GM23248 (cell line): ENCODE results near the gene PDZK1. TPM values are rescaled to one million over a fixed set of nuclear protein-coding genes. Genes with fewer than 3 reads are reported as not detected.
"Not testable (repeated sequence)": the region's sequence is repeated elsewhere in the genome, so short reads cannot be mapped to it uniquely, and the experiment has no call there.

Source experiments
- DNase-seq: peaks from one replicate; pipeline ENCODE4 v3.0.0-alpha.2; 2015
- H2AFZ ChIP-seq: fragments of 200-600 bp; sonication (generic); 2 replicates; pipeline ENCODE4 v1.6.1; 2016; ENCODE audit warnings: antibody characterized with exemption
- H3F3A ChIP-seq: fragments of 200-600 bp; sonication (generic); 2 replicates; pipeline ENCODE4 v1.6.1; 2016; ENCODE audit warnings: mild to moderate bottlenecking, antibody characterized with exemption, mixed run types; ENCODE audit not compliant: insufficient read depth
- H3K27ac ChIP-seq: fragments of 200-600 bp; sonication (generic); 2 replicates; pipeline ENCODE4 v1.5.1; 2016; ENCODE audit warnings: mild to moderate bottlenecking
- H3K27me3 ChIP-seq: fragments of 200-600 bp; sonication (generic); replicated peaks from 2 replicates; pipeline ENCODE4 v1.6.1; 2016; ENCODE audit warnings: mild to moderate bottlenecking; ENCODE audit not compliant: insufficient read depth
- H3K36me3 ChIP-seq: fragments of 200-600 bp; sonication (generic); 2 replicates; pipeline ENCODE4 v1.6.1; 2016; ENCODE audit warnings: low read depth, mild to moderate bottlenecking
- H3K4me1 ChIP-seq: fragments of 200-600 bp; sonication (generic); 2 replicates; pipeline ENCODE4 v1.6.1; 2016; ENCODE audit warnings: mild to moderate bottlenecking; ENCODE audit not compliant: insufficient read depth
- H3K4me2 ChIP-seq: fragments of 200-600 bp; sonication (generic); one replicate; pipeline ENCODE4 v1.6.1; 2016; ENCODE audit warnings: mild to moderate bottlenecking; ENCODE audit not compliant: unreplicated experiment
- H3K4me3 ChIP-seq: fragments of 200-600 bp; sonication (generic); 2 replicates; pipeline ENCODE4 v1.5.1; 2016; ENCODE audit warnings: mild to moderate bottlenecking
- H3K79me2 ChIP-seq: fragments of 200-600 bp; sonication (generic); 2 replicates; pipeline ENCODE4 v1.6.1; 2016; ENCODE audit warnings: mild to moderate bottlenecking; ENCODE audit not compliant: insufficient read depth
- H3K9ac ChIP-seq: fragments of 200-600 bp; sonication (generic); 2 replicates; pipeline ENCODE4 v1.6.1; 2016; ENCODE audit warnings: mild to moderate bottlenecking
- H3K9me2 ChIP-seq: fragments of 200-600 bp; sonication (generic); 2 replicates; pipeline ENCODE4 v1.6.1; 2016; ENCODE audit warnings: mixed run types, mild to moderate bottlenecking, moderate library complexity; ENCODE audit not compliant: insufficient read depth
- H3K9me3 ChIP-seq: fragments of 200-600 bp; sonication (generic); one replicate; pipeline ENCODE4 v1.6.1; 2017; ENCODE audit warnings: low read depth
- H4K20me1 ChIP-seq: fragments of 200-600 bp; sonication (generic); 2 replicates; pipeline ENCODE4 v1.6.0; 2016; ENCODE audit not compliant: insufficient read depth
- EZH2 ChIP-seq: fragments of 200-600 bp; sonication (generic); IDR thresholded peaks from 2 replicates; pipeline ENCODE4 v1.6.1; 2018; ENCODE audit warnings: antibody characterized with exemption, mild to moderate bottlenecking; ENCODE audit not compliant: insufficient read depth, poor library complexity, severe bottlenecking
- EZH2phosphoT487 ChIP-seq: fragments of 200-600 bp; sonication (generic); IDR thresholded peaks from 2 replicates; pipeline ENCODE4 v1.6.1; 2018; ENCODE audit warnings: antibody characterized with exemption, moderate library complexity, mild to moderate bottlenecking, low read depth; ENCODE audit not compliant: insufficient read depth
- WGBS, 2 experiments: methylation state at CpG; one replicate each; pipeline ENCODE4 v1.1.6; 2015 to 2017; ENCODE audit warnings: low lambda C conversion rate in 2 of 2, low coverage in 1 of 2; ENCODE audit errors: missing lambda C conversion rate in 2 of 2; 5-methylcytosine and 5-hydroxymethylcytosine counted together
- in situ Hi-C: fragments of 300-500 bp; cut with MboI; formaldehyde crosslinking; loops from 2 replicates; pipeline ENCODE4 v1.15.0; 2020
- polyA plus RNA-seq: library from polyadenylated mRNA; unstranded; fragments of >200 nt; fragmentation: Nextera tagmentation; extraction: Ambion mirVana; gene quantifications from 2 replicates; pipeline ENCODE4 v1.2.1, GENCODE V29; 2016
- total RNA-seq: library from RNA; depleted of rRNA; stranded (reverse); fragments of >200 nt; shearing (Covaris generic); gene quantifications from 2 replicates; pipeline ENCODE4 v1.2.3, GENCODE V29; 2014

The PDZK1 gene
- total and polyA plus RNA-seq, 2 experiments from 2014 or later, result 0.91 to 0.97 TPM

DNA sequence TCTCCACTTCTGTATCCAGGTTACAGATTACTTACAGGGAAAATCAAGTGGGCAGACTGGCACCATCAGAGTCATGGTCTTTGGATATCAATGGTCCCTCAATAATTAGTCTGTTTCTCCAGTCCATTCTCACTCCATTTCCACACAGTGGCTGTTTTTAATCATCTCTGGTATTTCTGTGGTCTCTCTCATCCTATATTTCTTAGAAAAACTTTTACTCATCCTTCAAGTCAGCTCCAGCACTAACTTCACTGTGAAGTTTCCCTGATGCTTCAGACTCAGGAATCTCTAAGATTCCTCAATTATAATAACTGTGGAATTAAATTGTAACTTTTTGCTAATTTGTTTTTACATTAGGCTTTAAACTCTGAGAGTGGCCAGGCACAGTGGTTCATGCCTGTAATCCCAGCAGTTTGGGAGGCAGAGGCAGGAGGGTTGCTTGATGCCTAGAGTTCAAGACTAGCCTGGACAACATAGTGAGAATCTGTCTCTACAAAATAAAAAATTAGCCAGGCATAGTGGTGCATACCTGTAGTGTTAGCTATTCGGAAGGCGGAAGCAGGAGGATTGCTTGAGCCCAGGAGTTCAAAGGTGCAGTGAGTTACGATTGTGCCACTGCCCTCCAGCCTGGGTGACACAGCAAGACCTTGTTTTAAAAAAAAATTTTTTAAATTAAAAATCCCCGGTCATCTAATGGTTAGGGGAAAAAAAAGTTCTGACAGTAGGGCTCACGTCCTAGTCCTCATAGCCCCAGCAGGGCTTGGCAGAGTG is 22.7 kb upstream of the PDZK1 start:
- Histone ChIP-seq H4K20me1 (no peaks in the 10 kb centered on the region), H3K79me2 (no peaks in the 10 kb centered on the region), H3K9ac (no peak overlapping the region), H3K27ac (0 out of 2 replicates have a peak overlapping the region, but pooled peaks have one; percentile 5), H3K9me2 (no peaks in the 10 kb centered on the region), H3K36me3 (no peaks in the 10 kb centered on the region), H3K4me2 (no peak overlapping the region), H3F3A (peaks cover 4% of the 10 kb centered on the region; the same call in 1 of the 2 replicates), H3K4me3 (no peak overlapping the region), H3K27me3 (no peaks in the 10 kb centered on the region), H3K4me1 (peaks cover 18% of the 10 kb centered on the region), H2AFZ (no peak overlapping the region), H3K9me3 (no peaks in the 10 kb centered on the region)
- 81 to 86% methylated on average over 5 of the region's 5 CpGs for WGBS, 2 experiments
- TF ChIP-seq EZH2, result no peak
- TF ChIP-seq EZH2phosphoT487, result no peak
- in situ Hi-C loops, result no loop called here
- peak; percentile 46 for DNase-seq

GRCh38 chr1:145729196-145729595 is 22.0 kb upstream of the PDZK1 start:
- in situ Hi-C loops, result no loop called here
- TF ChIP-seq EZH2 (no peak), EZH2phosphoT487 (no peak)

DNA sequence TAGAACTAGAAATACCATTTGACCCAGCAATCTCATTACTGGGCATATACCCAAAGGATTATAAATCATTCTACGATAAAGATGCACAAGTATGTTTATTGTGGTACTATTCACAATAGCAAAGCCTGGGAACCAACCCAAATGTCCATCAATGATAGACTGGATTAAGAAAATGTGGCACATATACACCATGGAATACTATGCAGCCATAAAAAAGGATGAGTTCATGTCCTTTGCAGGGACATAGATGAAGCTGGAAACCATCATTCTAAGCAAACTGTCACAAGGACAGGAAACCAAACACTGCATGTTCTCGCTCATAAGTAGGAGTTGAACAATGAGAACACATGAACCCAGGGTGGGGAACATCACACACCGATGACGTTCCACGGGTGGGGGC is 19.0 kb upstream of the PDZK1 start:
- in situ Hi-C loops, DNase-seq, H3K4me3 ChIP-seq, H3K27ac ChIP-seq, H2AFZ ChIP-seq, H3K9me2 ChIP-seq, H3K36me3 ChIP-seq, H3K27me3 ChIP-seq, H3K79me2 ChIP-seq, H3K4me2 ChIP-seq, H3K9ac ChIP-seq, H4K20me1 ChIP-seq, H3K9me3 ChIP-seq: not testable (repeated sequence)
- 96 to 100% methylated on average over 5 of the region's 5 CpGs for WGBS, 2 experiments
- H3F3A ChIP-seq, result peaks cover 12% of the 10 kb centered on the region
- H3K4me1 ChIP-seq, result peaks cover 15% of the 10 kb centered on the region

More at GRCh38 chr1:145729196-145729595, 22.0 kb upstream of the PDZK1 start:
- Histone ChIP-seq H3F3A (peaks cover 4% of the 10 kb centered on the region; the same call in 1 of the 2 replicates), H3K9me3 (no peaks in the 10 kb centered on the region), H2AFZ (no peak overlapping the region), H3K79me2 (no peaks in the 10 kb centered on the region), H3K9ac (no peak overlapping the region), H3K4me2 (peak overlapping the region; percentile 40), H3K9me2 (no peaks in the 10 kb centered on the region), H3K4me1 (peaks cover 18% of the 10 kb centered on the region), H3K36me3 (no peaks in the 10 kb centered on the region), H3K4me3 (no peak overlapping the region), H4K20me1 (no peaks in the 10 kb centered on the region), H3K27me3 (no peaks in the 10 kb centered on the region), H3K27ac (0 out of 2 replicates have a peak overlapping the region, but pooled peaks have one; percentile 5)
- peak; percentile 32 for DNase-seq
- WGBS, 2 experiments, result 44 to 51% methylated on average over 5 of the region's 5 CpGs

DNA sequence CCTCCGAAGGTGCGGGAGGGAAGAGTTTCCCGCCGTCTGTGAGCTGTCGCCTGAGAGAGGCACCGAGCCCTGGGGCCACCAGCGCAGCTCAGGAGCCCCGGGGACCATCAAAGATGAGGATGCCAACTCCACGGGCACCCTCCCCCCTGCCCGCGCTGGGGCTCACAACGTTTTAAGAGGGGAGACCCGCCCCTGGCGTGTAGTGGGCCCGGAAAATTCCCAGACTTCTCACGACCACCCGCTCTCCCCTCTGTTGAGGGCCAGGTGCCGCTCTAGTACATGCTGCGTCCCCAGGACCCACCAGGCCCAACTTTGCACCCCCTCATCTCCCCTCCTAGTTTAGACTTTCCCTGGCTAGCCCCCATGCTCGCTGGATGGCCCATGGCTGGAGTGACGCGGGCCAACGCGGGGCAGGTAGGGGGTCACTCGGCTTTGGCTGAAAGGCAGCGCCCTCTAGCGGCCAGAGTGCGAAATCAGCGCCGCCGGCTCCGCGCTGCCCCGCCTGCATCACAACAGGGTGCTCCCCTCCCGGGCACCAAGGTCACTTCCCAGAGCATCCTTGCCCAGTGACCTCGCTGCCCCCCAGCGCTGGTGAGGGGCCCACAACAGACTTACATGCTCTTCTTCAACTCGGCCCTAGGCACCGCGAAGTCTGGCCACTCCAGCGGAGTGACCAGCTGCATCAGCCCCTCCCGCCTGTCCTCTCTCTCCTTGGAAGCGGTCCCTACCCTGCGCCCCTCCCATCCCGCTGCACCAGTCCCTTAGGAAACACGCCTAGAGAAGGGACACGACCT is 13.9 kb upstream of the PDZK1 start:
- DNase-seq, result peak; percentile 85
- peak overlapping the region; percentile 66 for H3K4me3 ChIP-seq
- in situ Hi-C loops, result no loop called here
- WGBS, 2 experiments, result 4% methylated on average over 43 to 47 of the region's 47 CpGs
- H3K9ac ChIP-seq, result peak overlapping the region; percentile 68
- no peaks in the 10 kb centered on the region for H3K9me2 ChIP-seq
- peak overlapping the region; percentile 77 for H3K4me2 ChIP-seq
- H2AFZ ChIP-seq, result peak overlapping the region; percentile 80
- H3K4me1 ChIP-seq, result peaks cover 14% of the 10 kb centered on the region
- TF ChIP-seq EZH2phosphoT487 (no peak), EZH2 (no peak)
- H4K20me1 ChIP-seq, result no peaks in the 10 kb centered on the region
- no peaks in the 10 kb centered on the region for H3K36me3 ChIP-seq
- no peaks in the 10 kb centered on the region for H3K9me3 ChIP-seq
- H3K27me3 ChIP-seq, result no peaks in the 10 kb centered on the region
- peaks cover 21% of the 10 kb centered on the region for H3F3A ChIP-seq
- peak overlapping the region; percentile 64 for H3K27ac ChIP-seq
- no peaks in the 10 kb centered on the region for H3K79me2 ChIP-seq
